GM12878 (cell line): ENCODE results near the gene STATH.

Experiments
- CTCF ChIP-seq, 3 experiments: IDR thresholded peaks in 2 of 3; conservative IDR thresholded peaks in 1 of 3; 2 replicates each; pipeline ENCODE4 v1.5.1; 2011; ENCODE audit warnings: low read depth in 3 of 3, low read length in 3 of 3, mild to moderate bottlenecking in 3 of 3, control low read depth in 2 of 3, moderate library complexity in 2 of 3, inconsistent platforms in 1 of 3, mixed read lengths in 1 of 3; ENCODE audit not compliant: control insufficient read depth in 2 of 3, insufficient read depth in 1 of 3; ENCODE audit errors: extremely low read depth in 1 of 3
- PML ChIP-seq: IDR thresholded peaks from 2 replicates; pipeline ENCODE4 v1.6.1; 2012; ENCODE audit warnings: low read length, inconsistent platforms
- POLR2A ChIP-seq: IDR thresholded peaks from 2 replicates; pipeline ENCODE4 v1.6.1; 2011; ENCODE audit warnings: low read depth, mild to moderate bottlenecking, low read length
- POLR2AphosphoS5 ChIP-seq: IDR thresholded peaks from 2 replicates; pipeline ENCODE4 v1.6.1; 2011; ENCODE audit warnings: mild to moderate bottlenecking, low read length, inconsistent platforms

GRCh38 chr4:69977582-69977981 lies 18.2 kb upstream of the STATH start:
- TF ChIP-seq POLR2A (no peak), POLR2AphosphoS5 (no peak), CTCF (IDR thresholded peaks at IDR 0.05 in 2 of 3, conservative IDR thresholded peaks at IDR 0.05 in 1 of 3; ENCODE audit: control insufficient read depth in 2 of 3, extremely low read depth in 1 of 3, insufficient read depth in 1 of 3, low read depth in 3 of 3, low read length in 3 of 3) (no peak), PML (no peak)
